Ovary (tissue), 9 donors: ENCODE measurements around the gene OOSP4A. TPM values are rescaled to one million over a fixed set of nuclear protein-coding genes. Genes with fewer than 3 reads are reported as not detected.

Experiments used
- DNase-seq, 5 donors: peaks; one replicate each; pipeline ENCODE4 v3.0.0-alpha.2; 2019 to 2020
- H3K27ac ChIP-seq, 2 donors: fragments of 200-600 bp; one replicate each; pipeline versions ENCODE4 v1.5.1 to v1.8.0; 2019 to 2022
- H3K27me3 ChIP-seq: fragments of 200-600 bp; one replicate; pipeline ENCODE4 v1.8.0; 2022
- H3K36me3 ChIP-seq: fragments of 200-600 bp; sonication (generic); one replicate; pipeline ENCODE4 v1.5.1; 2019
- H3K4me1 ChIP-seq: one replicate; pipeline ENCODE4 v1.8.1; 2013; ENCODE audit warnings: mild to moderate bottlenecking, moderate library complexity; ENCODE audit not compliant: insufficient read depth
- H3K4me3 ChIP-seq: fragments of 200-600 bp; sonication (generic); one replicate; pipeline ENCODE4 v1.5.1; 2017
- H3K9me3 ChIP-seq, 2 donors: fragments of 200-600 bp in 1 of 2; sonication (generic) in 1 of 2; one replicate each; pipeline versions ENCODE4 v1.5.1 to v1.8.1; 2013 to 2019; ENCODE audit warnings: mild to moderate bottlenecking in 1 of 2, moderate library complexity in 1 of 2
- CTCF ChIP-seq, 3 donors: fragments of 450-650 bp in 2 of 3; fragments of 200-600 bp in 1 of 3; IDR thresholded peaks; one replicate each; pipeline versions ENCODE4 v1.5.1 to v1.8.0; 2016 to 2022; ENCODE audit warnings: antibody characterized with exemption in 3 of 3, mild to moderate bottlenecking in 1 of 3
- EP300 ChIP-seq: sonication (generic); formaldehyde crosslinking; IDR thresholded peaks from one replicate; pipeline ENCODE4 v1.6.1; 2017; ENCODE audit warnings: antibody characterized with exemption
- POLR2A ChIP-seq: fragments of 450-650 bp; IDR thresholded peaks from one replicate; pipeline ENCODE4 v1.6.1; 2017; ENCODE audit warnings: antibody characterized with exemption, mild to moderate bottlenecking, moderate library complexity
- whole genome bisulfite sequencing, 3 donors: extraction: QIAGEN DNeasy Blood & Tissue Kit in 1 of 3; methylation state at CpG; one replicate each; pipeline versions ENCODE4 v1.1.5 to v1.1.7; 2013 to 2017; 5-methylcytosine and 5-hydroxymethylcytosine counted together
- intact Hi-C, 4 donors: fragments of 100-400 bp; cut with DNase I; formaldehyde crosslinking; loops; one replicate each; pipeline versions ENCODE4 v1.11.0 to v1.15.1; 2022 to 2023
- polyA plus RNA-seq, 2 donors: library from polyadenylated mRNA; stranded (reverse); fragments of 200-250 nt in 1 of 2; fragments of 350-450 nt in 1 of 2; fragmentation: Illumina TruSeq in 1 of 2; extraction: RNeasy Lipid Tissue Mini Kit (QIAGEN cat#74804) in 1 of 2; gene quantifications; one replicate each; pipeline ENCODE4 v1.2.3, GENCODE V29; 2013 to 2014
- total RNA-seq, 7 donors: library from RNA; depleted of rRNA in 2 of 7; stranded (reverse); fragments of >200 nt in 2 of 7; fragmentation: NEBNext Ultra II Directional in 3 of 7; extraction: Animal tissue kit (Norgen Biotek cat#: 25700) in 3 of 7; gene quantifications; one replicate each; pipeline versions ENCODE4 v1.1.0 to v1.2.4, GENCODE V29; 2016 to 2023
- donor health status: DM: no; HTN: no; CAD: no; lungs with moderate emphysema.
- donor health status: DM: no; HTN: no; CAD: no.
- donor health status: Bipolar disorder and iron deficiency.
- donor health status: DM: yes; HTN: yes; CAD: no.
- donor health status: DM: no; HTN: no; CAD: no.
- donor health status: DM: yes; HTN: yes; CAD: no.

The OOSP4A gene
- total and polyA plus RNA-seq, 9 donors = 0.29 TPM; not detected in 8

- TF ChIP-seq EP300 (no peak), CTCF (IDR thresholded peaks at IDR 0.05) (no peak)
- Histone ChIP-seq H3K27ac (no peak overlapping the region), H3K4me3 (no peak overlapping the region), H3K36me3 (no peaks in the 10 kb centered on the region), H3K9me3 (no peaks in the 10 kb centered on the region), H3K4me1 (no peaks in the 10 kb centered on the region), H3K27me3 (no peaks in the 10 kb centered on the region)
- DNase-seq = no peak
- 83 to 91% (median 85%) methylated on average over 4 of the region's 4 CpGs for WGBS, 3 donors
- intact Hi-C loops = no loop called here
Measured at GRCh38 chr11:59941091-59941490, 22.7 kb upstream of the OOSP4A start.

GRCh38 chr11:59943997-59944714, 19.7 kb upstream of the OOSP4A start:
- Histone ChIP-seq H3K4me3 (no peak overlapping the region), H3K4me1 (no peaks in the 10 kb centered on the region), H3K9me3 (no peaks in the 10 kb centered on the region), H3K27me3 (no peaks in the 10 kb centered on the region), H3K27ac (no peak overlapping the region), H3K36me3 (no peaks in the 10 kb centered on the region)
- intact Hi-C loops = no loop called here
- WGBS, 3 donors = 91 to 95% (median 92%) methylated on average over 3 of the region's 3 CpGs
- no peak for DNase-seq
- no peak for TF ChIP-seq EP300
- no peak for TF ChIP-seq CTCF (IDR thresholded peaks at IDR 0.05)

GRCh38 chr11:59944720-59945119, 19.1 kb upstream of the OOSP4A start:
- WGBS, 3 donors = 54 to 59% (median 55%) methylated on average over 2 of the region's 2 CpGs
- intact Hi-C loops = no loop called here
- TF ChIP-seq POLR2A (no peak), EP300 (no peak), CTCF (IDR thresholded peaks at IDR 0.05) (no peak)

GRCh38 chr11:59953463-59954218, 10.2 kb upstream of the OOSP4A start:
- H3K27ac ChIP-seq = no peak overlapping the region
- H3K4me1 ChIP-seq = no peaks in the 10 kb centered on the region
- H3K4me3 ChIP-seq = no peak overlapping the region
- H3K36me3 ChIP-seq = no peaks in the 10 kb centered on the region
- TF ChIP-seq EP300 (no peak), POLR2A (no peak), CTCF (IDR thresholded peaks at IDR 0.05) (no peak)
- no peak for DNase-seq
- intact Hi-C loops = loop anchor here in 1 of 4 donors (10.0 kb wide), 1 partner anchor 729 kb away; no protein-coding TSS in a partner anchor
- H3K27me3 ChIP-seq = no peaks in the 10 kb centered on the region
- 83 to 84% (median 83%) methylated on average over 4 of the region's 4 CpGs for WGBS, 3 donors
- no peaks in the 10 kb centered on the region for H3K9me3 ChIP-seq

More at GRCh38 chr11:59944720-59945119, 19.1 kb upstream of the OOSP4A start:
- H3K4me1 ChIP-seq = no peaks in the 10 kb centered on the region
- no peaks in the 10 kb centered on the region for H3K9me3 ChIP-seq
- no peaks in the 10 kb centered on the region for H3K36me3 ChIP-seq
- no peak overlapping the region for H3K27ac ChIP-seq
- no peak overlapping the region for H3K4me3 ChIP-seq
- DNase-seq = no peak
- H3K27me3 ChIP-seq = no peaks in the 10 kb centered on the region
